HG02588 (cell line): ENCODE results near the gene PPP3CA.
"Not testable (repeated sequence)": the region's sequence is repeated elsewhere in the genome, so short reads cannot be mapped to it uniquely, and the experiment has no call there.

ENCODE experiments used
- ATAC-seq: cut with Tn5 transposase; IDR thresholded peaks from one replicate; pipeline ENCODE4 v1.9.1; 2021; ENCODE audit warnings: mild to moderate bottlenecking, moderate library complexity; ENCODE audit not compliant: unreplicated experiment

The PPP3CA gene

DNA sequence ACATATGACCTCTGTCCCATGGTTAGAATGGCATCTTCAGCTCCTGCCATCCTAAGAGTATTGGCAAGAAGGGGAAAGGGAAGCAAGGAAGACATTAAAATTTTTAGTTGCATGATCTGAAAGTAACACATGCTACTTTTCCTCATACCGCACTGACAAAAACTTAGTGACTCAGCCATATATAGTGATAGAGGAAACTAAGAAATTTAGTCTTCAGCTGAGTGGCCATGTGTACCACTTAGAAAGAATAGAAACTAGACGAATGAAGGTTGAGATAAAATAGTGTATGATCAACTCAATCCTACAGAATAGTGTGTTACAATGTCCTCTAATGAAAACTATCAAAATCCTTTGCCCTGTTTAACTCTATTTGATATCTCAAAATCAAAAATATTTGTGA is 164.1 kb downstream of the PPP3CA start:
- ATAC-seq, result no peak

DNA sequence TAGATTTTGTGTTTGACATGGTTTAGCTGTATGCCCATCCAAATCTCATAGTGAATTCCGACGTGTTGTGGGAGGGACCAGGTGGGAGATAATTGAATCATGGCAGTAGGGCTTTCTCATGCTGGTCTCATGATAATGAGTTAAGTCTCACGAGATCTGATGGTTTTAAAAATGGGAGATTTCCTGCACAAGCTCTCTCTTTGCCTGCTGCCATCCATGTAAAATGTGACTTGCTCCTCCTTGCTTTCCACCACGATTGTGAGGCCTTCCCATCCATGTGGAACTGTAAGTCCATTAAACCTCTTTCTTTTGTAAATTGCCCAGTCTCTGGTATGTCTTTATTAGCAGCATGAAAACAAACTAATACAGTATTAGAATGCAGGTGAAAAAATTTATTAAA is 164.6 kb downstream of the PPP3CA start:
- ATAC-seq, result not testable (repeated sequence)

- no peak for ATAC-seq
Measured at GRCh38 chr4:101178731-101179130, 168.6 kb downstream of the PPP3CA start.

GRCh38 chr4:101177154-101177553 is 170.2 kb downstream of the PPP3CA start:
- no peak for ATAC-seq

DNA sequence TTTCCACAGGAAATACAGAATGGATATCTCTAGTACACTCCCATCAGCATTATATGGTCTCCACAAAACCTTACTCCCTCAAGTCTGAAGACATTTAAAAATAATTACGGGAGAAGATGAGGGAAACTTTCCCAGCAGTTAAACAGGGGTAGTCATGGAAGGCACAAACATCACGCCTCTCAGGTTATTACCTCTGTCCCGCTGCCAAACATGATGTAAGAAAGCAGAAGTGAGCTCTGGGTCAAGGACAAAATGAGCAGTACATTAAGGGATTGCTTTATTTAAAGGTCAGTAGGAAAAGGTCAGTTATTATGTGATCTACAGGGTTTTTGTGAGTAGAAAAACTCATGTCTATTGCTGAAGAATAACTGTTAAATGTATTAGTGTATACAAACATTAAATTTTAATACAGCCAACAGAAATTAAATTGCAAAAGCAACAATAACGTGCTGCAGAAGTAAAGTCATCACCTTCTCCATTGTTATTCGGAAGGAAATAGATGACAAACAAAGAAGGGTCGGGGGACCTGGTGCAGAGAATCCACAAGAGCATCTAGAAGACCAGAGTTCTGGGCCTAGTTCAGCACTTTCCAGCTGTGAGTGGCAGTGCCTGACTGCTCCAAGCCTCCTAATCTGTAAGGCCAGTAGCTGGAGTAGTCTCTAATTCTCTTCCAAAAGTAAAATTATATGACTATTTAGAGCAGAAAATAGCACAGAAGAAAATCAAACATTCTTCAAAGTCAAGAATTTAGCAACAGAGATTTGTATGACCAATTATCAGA is 171.2 kb downstream of the PPP3CA start:
- no peak for ATAC-seq

DNA sequence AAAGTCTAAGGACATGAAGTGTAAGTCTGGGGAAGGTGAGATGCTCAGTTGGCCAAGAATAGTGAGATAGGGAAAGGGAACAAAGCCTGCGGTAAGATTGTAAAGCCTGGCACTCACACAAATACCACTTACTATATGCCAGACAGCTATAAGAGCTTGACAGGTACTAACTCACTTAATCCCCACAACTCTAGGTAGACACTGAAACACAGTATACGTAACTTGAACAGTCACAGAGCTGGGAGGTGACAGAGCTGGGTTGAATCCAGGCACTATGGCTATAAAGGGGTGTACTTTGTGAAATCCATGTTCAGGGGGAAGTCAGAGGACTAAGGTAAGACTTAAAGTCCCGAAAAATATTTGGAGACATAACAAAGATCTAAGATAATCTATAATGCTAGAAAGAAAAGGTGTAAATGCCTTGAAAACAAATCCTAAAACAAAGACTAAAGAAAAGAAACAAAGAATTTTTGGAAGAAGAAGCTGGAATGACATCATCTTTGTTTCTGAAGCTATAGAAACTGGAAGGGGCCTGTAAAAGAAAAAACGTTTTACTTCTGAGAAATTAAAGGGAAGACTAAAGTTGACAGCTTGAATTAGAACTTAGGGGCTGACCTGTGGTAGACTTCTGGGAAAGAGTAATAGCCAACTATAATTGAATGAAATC is 172.5 kb downstream of the PPP3CA start:
- no peak for ATAC-seq

- ATAC-seq, result no peak
Measured at GRCh38 chr4:101172369-101172768, 175.0 kb downstream of the PPP3CA start.

DNA sequence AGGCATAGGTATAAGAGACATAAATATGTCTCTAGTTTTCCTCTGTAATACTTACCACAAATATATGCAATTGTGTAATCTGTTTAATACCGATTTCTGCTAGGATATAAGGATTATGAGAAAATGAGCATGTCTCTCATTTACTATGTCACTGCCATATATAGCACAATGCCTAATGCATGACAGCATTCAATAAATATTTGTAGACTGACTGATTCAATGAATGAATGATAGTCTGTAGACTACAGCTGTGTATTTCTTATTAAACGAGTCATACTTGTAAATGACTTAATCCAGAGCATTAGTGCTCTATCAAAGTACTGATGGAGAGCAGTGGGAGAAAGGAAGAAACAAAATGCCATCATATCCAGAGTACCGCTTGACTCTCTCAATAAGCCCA is 175.6 kb downstream of the PPP3CA start:
- no peak for ATAC-seq

GRCh38 chr4:101169044-101170014 is 178.0 kb downstream of the PPP3CA start:
- ATAC-seq, result peak; percentile 99

DNA sequence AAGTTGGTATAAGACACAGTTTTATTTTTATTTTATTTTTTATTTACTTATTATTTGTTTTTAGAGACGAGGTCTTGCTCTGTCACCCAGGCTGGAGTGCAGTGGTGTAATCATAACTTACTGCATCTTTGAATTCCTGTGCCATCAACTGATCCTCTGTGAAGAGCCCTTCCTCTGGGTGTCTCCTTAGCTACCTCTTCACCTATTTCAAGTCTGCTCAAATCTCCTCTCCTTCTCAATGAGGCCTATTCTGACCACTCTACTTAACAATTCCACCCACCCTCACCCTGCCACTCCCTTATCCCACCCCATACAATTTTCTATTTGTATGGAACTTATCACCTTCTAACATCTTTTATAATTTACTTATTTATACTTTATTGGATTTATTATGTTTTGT is 183.4 kb downstream of the PPP3CA start:
- no peak for ATAC-seq

- no peak for ATAC-seq
Measured at GRCh38 chr4:101162990-101163380, 184.3 kb downstream of the PPP3CA start.

DNA sequence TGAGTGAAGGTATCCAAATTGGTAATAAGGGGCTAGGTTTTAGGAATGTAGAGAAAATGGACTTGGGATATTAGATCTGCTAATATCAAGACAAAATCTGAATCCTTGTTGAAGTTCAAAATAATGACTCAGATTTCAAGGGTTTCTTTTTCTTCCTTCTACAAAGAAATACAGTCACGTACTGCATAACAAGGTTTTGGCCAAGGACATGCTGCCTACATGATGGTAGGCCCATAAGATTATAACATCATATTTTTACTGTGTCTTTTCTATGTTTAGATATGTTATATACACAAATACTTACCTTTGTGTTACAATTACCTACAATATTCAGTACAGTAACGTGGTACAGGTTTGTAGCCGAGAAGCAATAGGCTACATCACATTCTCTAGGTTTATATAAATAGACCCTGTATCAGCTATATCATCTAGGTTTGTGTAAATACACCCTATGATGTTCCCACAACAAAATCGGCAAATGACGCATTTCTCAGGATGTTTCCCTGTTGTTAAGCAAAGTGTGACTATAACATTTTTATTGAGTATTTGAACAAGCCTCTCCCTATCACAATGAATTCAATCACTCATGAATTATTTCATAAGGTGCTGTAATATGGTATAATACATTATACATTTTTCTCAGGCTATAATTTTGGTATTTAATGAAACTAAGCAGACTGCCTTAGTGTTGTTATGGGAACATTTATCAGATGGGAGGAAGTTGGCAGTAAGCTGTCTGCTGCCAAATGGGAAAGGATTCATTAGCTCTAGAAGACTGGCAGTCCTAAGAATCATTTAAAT is 186.3 kb downstream of the PPP3CA start:
- ATAC-seq, result no peak

GRCh38 chr4:101158507-101158906 is 188.8 kb downstream of the PPP3CA start:
- ATAC-seq, result no peak

- no peak for ATAC-seq
Measured at GRCh38 chr4:101158134-101158482, 189.2 kb downstream of the PPP3CA start.

DNA sequence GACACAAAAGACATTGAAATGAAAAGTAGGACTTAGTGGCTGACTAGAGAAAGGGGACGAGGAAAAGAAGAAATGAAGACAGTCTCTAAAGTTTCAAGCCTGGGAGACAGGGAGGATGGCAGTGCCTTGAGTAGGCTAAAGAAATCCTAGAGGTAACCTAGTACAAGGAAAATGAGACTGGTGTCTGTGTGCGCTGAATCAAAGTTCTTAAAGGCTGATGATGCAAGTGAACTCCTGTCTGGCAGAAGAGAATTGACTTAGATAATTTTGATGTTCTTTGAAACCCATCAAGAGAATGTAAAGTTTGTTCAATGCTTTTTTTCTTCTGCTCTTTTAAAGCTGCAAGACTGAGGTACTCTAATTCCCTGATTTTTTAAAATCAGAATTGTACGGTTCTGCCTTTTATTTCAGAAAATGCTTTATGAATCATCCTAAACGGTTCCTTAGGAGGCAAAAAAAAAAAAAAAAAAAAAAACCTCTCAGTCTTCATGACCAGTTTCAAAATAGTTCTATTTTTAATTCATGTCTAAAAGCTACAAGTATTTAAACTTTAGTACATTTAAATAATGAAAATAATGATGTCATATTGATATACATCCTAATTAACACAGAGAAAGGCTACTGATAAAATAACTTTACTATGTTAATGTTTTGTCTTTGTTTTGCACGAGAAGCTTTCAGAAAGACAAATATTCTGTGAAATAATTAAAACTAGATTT is 189.8 kb downstream of the PPP3CA start:
- ATAC-seq, result no peak

DNA sequence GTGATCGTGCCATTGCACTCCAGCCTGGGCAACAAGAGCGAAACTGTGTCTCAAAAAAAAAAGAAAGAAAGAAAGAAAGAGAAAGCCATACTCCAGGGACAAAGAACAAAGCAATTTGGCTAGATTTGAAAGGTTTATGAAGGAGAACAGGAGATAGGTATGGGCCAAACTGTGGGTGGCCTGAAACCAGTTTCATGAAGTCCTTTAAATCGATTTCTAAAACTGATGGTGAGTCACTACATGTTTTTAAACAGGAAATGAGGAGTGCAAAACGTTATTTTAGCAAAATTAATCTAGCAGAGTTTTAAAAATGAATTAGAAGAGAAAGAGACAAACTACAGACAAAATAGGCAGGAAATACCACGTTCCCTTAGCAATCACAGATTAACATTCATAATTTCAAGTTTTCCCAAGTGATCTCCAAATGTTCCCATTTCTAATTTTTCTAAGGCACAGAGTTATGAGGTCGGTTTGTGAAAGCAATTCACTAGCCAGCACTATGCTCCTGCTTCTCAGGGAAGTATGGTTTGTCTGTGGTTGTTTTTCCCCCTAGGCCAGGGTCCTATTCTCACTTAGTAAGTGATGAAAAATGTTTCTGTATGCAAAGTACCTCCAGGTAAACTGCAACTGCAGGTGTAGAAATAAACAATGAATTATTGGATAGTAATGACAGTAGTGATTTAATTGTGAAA is 190.6 kb downstream of the PPP3CA start:
- ATAC-seq, result no peak

- ATAC-seq, result no peak
Measured at GRCh38 chr4:101155945-101156344, 191.4 kb downstream of the PPP3CA start.

- no peak for ATAC-seq
Measured at GRCh38 chr4:101155368-101155767, 192.0 kb downstream of the PPP3CA start.

GRCh38 chr4:101153653-101154052 is 193.7 kb downstream of the PPP3CA start:
- ATAC-seq, result no peak
